DOHH2 (cell line): ENCODE measurements around the gene GRK2.

Experiments
- H3F3A ChIP-seq: fragments of 200-600 bp; sonication (generic), shearing (Covaris generic); 2 replicates; pipeline ENCODE4 v1.6.0; 2016; ENCODE audit warnings: antibody characterized with exemption, mild to moderate bottlenecking; ENCODE audit not compliant: control insufficient read depth, insufficient read depth
- H3K27ac ChIP-seq: fragments of 200-600 bp; sonication (generic); 2 replicates; pipeline ENCODE4 v1.5.1; 2014; ENCODE audit warnings: low read depth, mild to moderate bottlenecking, low read length, moderate library complexity
- H3K27me3 ChIP-seq: fragments of 200-600 bp; sonication (generic); 2 replicates; pipeline ENCODE4 v1.6.1; 2014; ENCODE audit warnings: mild to moderate bottlenecking, low read length, mixed read lengths; ENCODE audit not compliant: control insufficient read depth
- H3K36me3 ChIP-seq: fragments of 200-600 bp; sonication (generic); 2 replicates; pipeline ENCODE4 v1.6.1; 2014; ENCODE audit warnings: mild to moderate bottlenecking, low read length, moderate library complexity, mixed read lengths; ENCODE audit not compliant: control insufficient read depth
- H3K4me1 ChIP-seq: fragments of 200-600 bp; sonication (generic); 2 replicates; pipeline ENCODE4 v1.6.1; 2014; ENCODE audit warnings: mild to moderate bottlenecking, low read length, mixed read lengths; ENCODE audit not compliant: control insufficient read depth
- H3K4me2 ChIP-seq: fragments of 200-600 bp; sonication (generic); 2 replicates; pipeline ENCODE4 v1.6.0; 2014; ENCODE audit warnings: mild to moderate bottlenecking, low read length, moderate library complexity
- H3K4me3 ChIP-seq: fragments of 200-600 bp; sonication (generic); 2 replicates; pipeline ENCODE4 v1.5.1; 2014; ENCODE audit warnings: mild to moderate bottlenecking, low read length, mixed read lengths
- H3K79me2 ChIP-seq: fragments of 200-600 bp; sonication (generic); 2 replicates; pipeline ENCODE4 v1.6.1; 2014; ENCODE audit warnings: mild to moderate bottlenecking, low read length, mixed read lengths; ENCODE audit not compliant: control insufficient read depth
- H3K9me2 ChIP-seq: fragments of 200-600 bp; sonication (generic); replicated peaks from 2 replicates; pipeline ENCODE4 v1.6.1; 2014; ENCODE audit warnings: mild to moderate bottlenecking, low read length, mixed read lengths; ENCODE audit not compliant: control insufficient read depth
- H3K9me3 ChIP-seq: fragments of 200-600 bp; sonication (generic); 2 replicates; pipeline ENCODE4 v1.6.1; 2014; ENCODE audit warnings: antibody characterized with exemption, low read length, mixed read lengths; ENCODE audit not compliant: control insufficient read depth, insufficient read depth
- H4K20me1 ChIP-seq: fragments of 200-600 bp; sonication (generic); 2 replicates; pipeline ENCODE4 v1.6.0; 2014; ENCODE audit warnings: low read depth, mild to moderate bottlenecking, antibody characterized with exemption, low read length, moderate library complexity; ENCODE audit not compliant: control insufficient read depth, insufficient read depth
- CTCF ChIP-seq: fragments of 200-600 bp; sonication (generic); IDR thresholded peaks from one replicate; pipeline ENCODE4 v1.5.1; 2014; ENCODE audit warnings: antibody characterized with exemption, mild to moderate bottlenecking, low read depth, low read length; ENCODE audit not compliant: poor library complexity, severe bottlenecking
- EZH2phosphoT487 ChIP-seq: fragments of 200-600 bp; sonication (generic); IDR thresholded peaks from 2 replicates; pipeline ENCODE4 v1.6.1; 2017; ENCODE audit warnings: borderline replicate concordance, mild to moderate bottlenecking, antibody characterized with exemption, low read length, moderate library complexity, mixed read lengths

The GRK2 gene

GRCh38 chr11:67261946-67262681 is 4.2 kb upstream of the GRK2 start:
- H4K20me1 ChIP-seq: 0 out of 2 replicates have a peak, but pooled peaks cover 1% of the 10 kb centered on the region
- peaks cover 39% of the 10 kb centered on the region for H3K4me1 ChIP-seq
- H3K4me3 ChIP-seq: peak overlapping the region; percentile 53
- no peak for TF ChIP-seq CTCF
- TF ChIP-seq EZH2phosphoT487: no peak
- H3F3A ChIP-seq: peaks cover 16% of the 10 kb centered on the region
- peaks cover 10% of the 10 kb centered on the region for H3K36me3 ChIP-seq
- H3K4me2 ChIP-seq: peak overlapping the region; percentile 65
- no peaks in the 10 kb centered on the region for H3K27me3 ChIP-seq
- H3K27ac ChIP-seq: no peak overlapping the region
- peaks cover 13% of the 10 kb centered on the region for H3K79me2 ChIP-seq
- H3K9me2 ChIP-seq: no peaks in the 10 kb centered on the region
- H3K9me3 ChIP-seq: no peaks in the 10 kb centered on the region

GRCh38 chr11:67262731-67263675 is 3.3 kb upstream of the GRK2 start:
- no peaks in the 10 kb centered on the region for H4K20me1 ChIP-seq
- H3K27me3 ChIP-seq: no peaks in the 10 kb centered on the region
- no peaks in the 10 kb centered on the region for H3K9me3 ChIP-seq
- TF ChIP-seq CTCF (peak; percentile 97), EZH2phosphoT487 (no peak)
- peaks cover 18% of the 10 kb centered on the region for H3K36me3 ChIP-seq
- H3K4me2 ChIP-seq: peak overlapping the region; percentile 65
- H3K79me2 ChIP-seq: peaks cover 22% of the 10 kb centered on the region
- H3F3A ChIP-seq: peaks cover 14% of the 10 kb centered on the region
- peak overlapping the region; percentile 53 for H3K4me3 ChIP-seq
- H3K27ac ChIP-seq: peak overlapping the region; percentile 33
- H3K9me2 ChIP-seq: no peaks in the 10 kb centered on the region
- H3K4me1 ChIP-seq: peaks cover 44% of the 10 kb centered on the region

GRCh38 chr11:67264260-67264659 is 2.0 kb upstream of the GRK2 start:
- Histone ChIP-seq H3K4me2 (no peak overlapping the region), H3K4me3 (no peak overlapping the region), H3K27me3 (no peaks in the 10 kb centered on the region), H3K9me3 (no peaks in the 10 kb centered on the region), H3K4me1 (peaks cover 56% of the 10 kb centered on the region), H3K9me2 (no peaks in the 10 kb centered on the region), H3K36me3 (peaks cover 31% of the 10 kb centered on the region), H3F3A (peaks cover 21% of the 10 kb centered on the region), H3K27ac (no peak overlapping the region), H4K20me1 (no peaks in the 10 kb centered on the region), H3K79me2 (peaks cover 35% of the 10 kb centered on the region)
- no peak for TF ChIP-seq EZH2phosphoT487
- no peak for TF ChIP-seq CTCF
